Upper lobe of right lung (tissue), 1 donor: ENCODE data around the gene TEP1. TPM values are rescaled to one million over a fixed set of nuclear protein-coding genes. Genes with fewer than 3 reads are reported as not detected.
"Not testable (repeated sequence)": the region's sequence is repeated elsewhere in the genome, so short reads cannot be mapped to it uniquely, and the experiment has no call there.

Experiments used
- ATAC-seq: fragments of 200-7000 bp; cut with Tn5 transposase; one replicate; pipeline ENCODE4 v1.9.1; 2020; ENCODE audit warnings: mild to moderate bottlenecking, moderate library complexity
- DNase-seq: peaks from one replicate; pipeline ENCODE4 v3.0.0-alpha.2; 2020
- H3K27ac ChIP-seq: fragments of 200-600 bp; one replicate; pipeline ENCODE4 v1.8.0; 2022
- H3K27me3 ChIP-seq: fragments of 200-600 bp; one replicate; pipeline ENCODE4 v1.8.0; 2022; ENCODE audit warnings: mild to moderate bottlenecking
- H3K36me3 ChIP-seq: fragments of 200-600 bp; one replicate; pipeline ENCODE4 v1.8.0; 2022
- H3K4me1 ChIP-seq: fragments of 200-600 bp; one replicate; pipeline ENCODE4 v1.8.0; 2022
- H3K4me3 ChIP-seq: fragments of 200-600 bp; one replicate; pipeline ENCODE4 v1.8.0; 2022; ENCODE audit warnings: mild to moderate bottlenecking
- H3K9me3 ChIP-seq: fragments of 200-600 bp; one replicate; pipeline ENCODE4 v1.8.0; 2022
- intact Hi-C: fragments of 100-400 bp; cut with DNase I; formaldehyde crosslinking; loops from one replicate; pipeline ENCODE4 v1.11.0; 2022
- total RNA-seq: library from RNA; stranded (reverse); fragmentation: NEBNext Ultra II Directional; extraction: Animal tissue kit (Norgen Biotek cat#: 25700); gene quantifications from one replicate; pipeline ENCODE4 v1.2.1, GENCODE V29; 2021
- TF ChIP-seq, protein P1 (sequence below): fragments of 200-600 bp; IDR thresholded peaks from one replicate; pipeline ENCODE4 v1.8.0; 2022; ENCODE audit warnings: antibody characterized with exemption
- donor health status: DM: no; HTN: yes; CAD: no; lungs with severe emphysema.

The TEP1 gene
- total RNA-seq, 1 donor from 2014 or later = 48.9 TPM

DNA sequence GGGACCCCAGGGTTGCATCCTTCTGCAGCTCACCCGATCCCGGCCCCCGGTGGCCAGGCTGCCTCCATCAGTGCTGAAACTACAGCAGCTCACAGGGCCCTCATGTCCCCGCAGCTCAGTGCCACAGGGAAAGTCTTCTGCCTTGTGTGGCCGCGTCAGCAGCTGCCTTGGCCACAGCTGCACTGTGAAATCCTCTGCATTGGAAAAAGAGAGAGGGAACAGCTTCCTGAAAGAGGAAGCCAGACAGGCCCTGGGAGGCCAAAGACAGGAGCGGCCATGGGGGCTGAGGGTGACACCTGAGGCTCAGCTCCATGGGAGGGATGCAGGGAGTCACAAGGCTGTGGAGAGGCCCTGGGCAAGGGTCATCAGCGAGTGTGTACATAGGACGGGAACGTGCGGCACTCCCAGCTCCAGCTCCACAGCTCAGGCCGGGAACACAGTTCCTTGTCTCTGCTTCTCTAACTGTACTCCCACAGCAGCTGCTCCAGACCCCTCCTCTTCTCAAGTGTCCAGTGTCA, 37.2 kb downstream of the TEP1 start:
- no peaks in the 10 kb centered on the region for H3K9me3 ChIP-seq
- H3K36me3 ChIP-seq = peaks cover 97% of the 10 kb centered on the region
- no peak overlapping the region for H3K4me3 ChIP-seq
- TF ChIP-seq, protein P1, sequence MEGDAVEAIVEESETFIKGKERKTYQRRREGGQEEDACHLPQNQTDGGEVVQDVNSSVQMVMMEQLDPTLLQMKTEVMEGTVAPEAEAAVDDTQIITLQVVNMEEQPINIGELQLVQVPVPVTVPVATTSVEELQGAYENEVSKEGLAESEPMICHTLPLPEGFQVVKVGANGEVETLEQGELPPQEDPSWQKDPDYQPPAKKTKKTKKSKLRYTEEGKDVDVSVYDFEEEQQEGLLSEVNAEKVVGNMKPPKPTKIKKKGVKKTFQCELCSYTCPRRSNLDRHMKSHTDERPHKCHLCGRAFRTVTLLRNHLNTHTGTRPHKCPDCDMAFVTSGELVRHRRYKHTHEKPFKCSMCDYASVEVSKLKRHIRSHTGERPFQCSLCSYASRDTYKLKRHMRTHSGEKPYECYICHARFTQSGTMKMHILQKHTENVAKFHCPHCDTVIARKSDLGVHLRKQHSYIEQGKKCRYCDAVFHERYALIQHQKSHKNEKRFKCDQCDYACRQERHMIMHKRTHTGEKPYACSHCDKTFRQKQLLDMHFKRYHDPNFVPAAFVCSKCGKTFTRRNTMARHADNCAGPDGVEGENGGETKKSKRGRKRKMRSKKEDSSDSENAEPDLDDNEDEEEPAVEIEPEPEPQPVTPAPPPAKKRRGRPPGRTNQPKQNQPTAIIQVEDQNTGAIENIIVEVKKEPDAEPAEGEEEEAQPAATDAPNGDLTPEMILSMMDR = no peak
- H3K4me1 ChIP-seq = no peaks in the 10 kb centered on the region
- no peak for DNase-seq
- no peaks in the 10 kb centered on the region for H3K27me3 ChIP-seq
- ATAC-seq = no peak
- intact Hi-C loops = no loop called here
- no peak overlapping the region for H3K27ac ChIP-seq

DNA sequence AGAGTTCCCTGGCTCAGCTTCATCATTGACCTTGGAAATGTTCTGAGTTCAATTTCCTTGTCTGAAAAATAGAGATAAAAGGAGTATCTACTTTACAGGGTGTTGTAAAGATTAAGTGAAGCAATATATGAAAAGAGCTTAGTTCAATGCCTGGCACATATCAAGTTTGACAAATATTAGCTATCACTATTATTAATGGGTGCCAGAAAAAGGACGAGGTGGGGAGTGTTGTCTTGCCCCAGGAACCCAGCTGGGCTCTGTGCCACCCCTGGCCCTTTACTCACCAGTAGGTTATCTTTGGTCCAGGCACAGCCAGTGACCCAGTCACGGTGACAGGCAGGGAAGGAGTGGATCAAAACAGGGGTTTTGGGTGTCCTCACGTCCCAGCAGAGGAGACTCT, 37.8 kb downstream of the TEP1 start:
- peaks cover 97% of the 10 kb centered on the region for H3K36me3 ChIP-seq
- H3K9me3 ChIP-seq = no peaks in the 10 kb centered on the region
- H3K4me1 ChIP-seq = no peaks in the 10 kb centered on the region
- H3K4me3 ChIP-seq = no peak overlapping the region
- ATAC-seq = no peak
- no peak overlapping the region for H3K27ac ChIP-seq
- intact Hi-C loops = no loop called here
- DNase-seq = no peak
- no peaks in the 10 kb centered on the region for H3K27me3 ChIP-seq
- TF ChIP-seq, protein P1 = no peak

DNA sequence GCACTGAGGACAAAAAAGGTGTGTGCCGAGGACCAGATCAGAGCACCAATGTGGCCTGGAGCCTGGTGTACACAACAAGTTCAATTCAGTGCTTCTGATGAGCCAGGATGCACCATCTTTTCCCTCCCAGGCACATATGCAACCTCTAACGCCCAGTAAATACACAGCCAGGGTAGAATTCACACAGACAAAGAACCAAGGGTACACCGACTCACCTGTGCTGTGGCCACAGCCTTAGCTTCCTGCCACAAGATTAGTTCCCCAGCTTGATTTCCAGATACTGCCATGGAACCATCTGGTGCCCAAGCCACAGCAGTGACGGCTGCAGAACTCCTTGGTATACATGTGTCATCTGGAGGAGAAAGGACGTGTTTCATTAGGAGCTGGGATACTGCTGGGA, 40.5 kb downstream of the TEP1 start:
- Histone ChIP-seq H3K4me1 (no peaks in the 10 kb centered on the region), H3K4me3 (no peak overlapping the region), H3K36me3 (peaks cover 97% of the 10 kb centered on the region), H3K27me3 (no peaks in the 10 kb centered on the region), H3K9me3 (no peaks in the 10 kb centered on the region), H3K27ac (no peak overlapping the region)
- ATAC-seq (no peak), DNase-seq (no peak)
- TF ChIP-seq, protein P1 = no peak
- intact Hi-C loops = no loop called here

DNA sequence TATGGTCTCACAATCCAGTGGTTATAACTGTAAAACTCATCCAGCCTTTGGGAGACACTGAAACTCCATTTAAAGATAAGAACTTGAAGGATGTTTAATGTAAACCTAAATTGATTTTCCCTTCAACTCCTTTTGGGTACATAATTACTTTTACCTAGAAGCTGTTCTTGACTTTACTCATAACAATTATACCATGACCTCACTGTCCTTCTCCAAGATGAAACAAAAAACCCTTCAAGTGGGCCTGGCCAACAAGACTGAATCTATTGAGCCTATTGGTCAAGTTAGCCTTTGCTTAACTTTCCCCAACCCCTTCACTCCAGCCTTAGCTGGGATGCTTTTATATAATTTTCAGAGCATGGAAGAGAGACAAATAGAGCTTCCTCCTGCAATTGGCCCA, 47.4 kb downstream of the TEP1 start:
- Histone ChIP-seq H3K27ac (no peak overlapping the region), H3K27me3 (no peaks in the 10 kb centered on the region), H3K36me3 (peaks cover 86% of the 10 kb centered on the region), H3K4me3 (no peak overlapping the region), H3K4me1 (no peaks in the 10 kb centered on the region), H3K9me3 (no peaks in the 10 kb centered on the region)
- intact Hi-C loops = no loop called here
- no peak for DNase-seq
- TF ChIP-seq, protein P1 = no peak
- ATAC-seq = no peak

DNA sequence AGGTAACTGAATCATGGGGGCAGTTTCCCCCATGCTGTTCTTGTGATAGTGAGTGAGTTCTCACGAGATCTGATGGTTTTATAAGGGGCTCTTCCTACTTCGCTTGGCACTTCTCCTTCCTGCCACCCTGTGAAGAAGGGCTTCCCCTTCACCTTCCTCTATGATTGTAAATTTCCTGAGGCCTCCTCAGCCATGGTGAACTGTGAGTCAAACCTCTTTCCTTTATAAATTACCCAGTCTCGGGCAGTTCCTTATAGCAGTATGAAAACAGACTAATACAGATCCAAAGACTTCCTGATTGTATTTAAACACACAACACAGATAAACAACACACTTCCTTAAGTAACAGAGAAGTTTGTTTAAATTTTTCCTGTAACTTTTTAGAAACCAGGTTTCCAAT, 54.8 kb downstream of the TEP1 start:
- H3K4me3 ChIP-seq, DNase-seq, H3K4me1 ChIP-seq, intact Hi-C loops, ATAC-seq, H3K9me3 ChIP-seq, H3K27me3 ChIP-seq, H3K27ac ChIP-seq: not testable (repeated sequence)
- peaks cover 72% of the 10 kb centered on the region for H3K36me3 ChIP-seq

DNA sequence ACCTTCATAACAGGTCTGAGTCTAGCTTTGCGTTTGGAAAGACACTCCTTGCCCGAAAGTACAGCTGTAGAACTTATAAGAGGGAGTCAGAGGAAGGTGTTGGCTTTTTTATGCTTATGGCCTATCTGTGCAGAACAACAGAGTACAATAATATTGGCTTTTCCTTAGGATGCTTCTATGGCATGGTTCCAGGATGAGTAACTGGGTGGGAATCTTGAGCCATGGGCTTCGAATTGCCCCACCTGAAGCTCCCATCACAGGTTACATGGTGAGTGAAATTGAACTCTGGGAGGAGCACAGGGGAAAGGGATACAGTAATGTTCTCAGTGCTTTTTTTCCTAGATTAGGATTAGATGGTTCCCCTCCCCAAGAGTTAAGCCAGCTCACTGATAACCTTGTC, 56.9 kb downstream of the TEP1 start:
- no peaks in the 10 kb centered on the region for H3K9me3 ChIP-seq
- peaks cover 76% of the 10 kb centered on the region for H3K36me3 ChIP-seq
- DNase-seq (no peak), ATAC-seq (no peak)
- intact Hi-C loops = no loop called here
- H3K27ac ChIP-seq = no peak overlapping the region
- no peak overlapping the region for H3K4me3 ChIP-seq
- H3K4me1 ChIP-seq = no peaks in the 10 kb centered on the region
- no peaks in the 10 kb centered on the region for H3K27me3 ChIP-seq
- TF ChIP-seq, protein P1 = no peak
